ENCODE measurements around the gene LPXN.

The LPXN gene

GRCh38 chr11:58575377-58576020, at the start of gene LPXN:
TSS of gene LPXN (minus strand) at chr11:58575856. CDS start at chr11:58575772, 84 bp downstream.
- DNase-seq: peak; percentile 78

- no peak for DNase-seq
These were observed 49.4 kb upstream of the LPXN start for GRCh38 chr11:58625086-58625485.

- DNase-seq: no peak
These were observed 46.7 kb upstream of the LPXN start, which contains the start of gene CNTF for GRCh38 chr11:58622344-58622743. TSS of gene CNTF (plus strand) at chr11:58622665. CDS start at chr11:58622753, 88 bp downstream.

- no peak for DNase-seq
These were observed 46.1 kb upstream of the LPXN start for GRCh38 chr11:58621586-58622262.

GRCh38 chr11:58617976-58618557, 42.4 kb upstream of the LPXN start:
- DNase-seq: no peak

DNA sequence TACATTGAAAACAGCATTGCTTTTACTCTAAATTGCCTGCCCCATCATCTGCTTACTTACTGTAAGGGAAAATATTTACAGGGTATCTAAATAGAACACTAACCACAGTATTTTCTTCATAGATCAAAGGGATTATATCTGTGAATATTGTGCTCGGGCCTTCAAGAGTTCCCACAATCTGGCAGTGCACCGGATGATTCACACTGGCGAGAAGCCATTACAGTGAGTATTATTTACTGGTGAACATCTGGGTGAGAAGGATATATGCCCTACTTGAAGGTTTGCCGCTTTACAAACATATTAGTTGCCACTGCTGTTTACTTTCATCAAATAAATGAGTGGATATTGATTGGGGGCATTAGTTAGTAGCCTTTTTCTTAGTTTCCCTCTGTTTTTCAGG, 40.9 kb upstream of the LPXN start:
- DNase-seq: no peak

DNA sequence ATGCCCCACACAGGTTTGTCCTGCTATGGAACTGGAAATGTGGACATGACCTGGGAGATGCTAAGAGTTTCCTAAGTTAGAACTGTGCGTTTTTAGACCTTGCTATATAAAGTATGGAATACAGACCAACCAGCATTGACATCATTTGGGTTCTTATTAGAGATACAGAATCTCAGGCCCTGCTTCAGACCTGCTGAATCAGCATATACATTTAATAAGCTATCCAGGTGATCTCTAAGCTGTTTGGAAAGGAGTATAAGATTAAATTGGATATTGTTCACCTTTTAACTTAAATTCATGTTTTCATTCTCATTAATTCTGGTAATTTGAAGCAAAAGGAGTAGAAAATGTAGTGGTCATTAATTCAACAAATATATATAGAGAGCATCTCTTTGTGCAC, 39.9 kb upstream of the LPXN start:
- no peak for DNase-seq

DNA sequence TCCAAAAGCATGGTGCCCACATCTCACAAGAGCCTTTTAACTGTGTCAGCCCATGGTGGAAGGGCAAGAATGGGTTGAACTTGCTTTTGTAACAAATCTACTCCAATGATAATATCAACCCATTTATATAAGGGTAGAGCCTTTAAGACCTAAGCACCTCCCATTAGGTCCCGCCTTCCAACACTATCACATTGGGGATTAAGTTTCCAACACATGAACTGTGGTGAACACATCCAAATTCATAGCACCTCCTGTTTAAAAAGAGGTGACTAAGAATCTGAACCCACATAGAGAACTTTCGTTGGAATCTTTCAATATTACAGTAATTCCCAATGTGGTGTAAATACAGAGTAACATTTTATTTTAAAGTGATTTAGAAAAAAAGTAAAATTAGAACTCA, 37.6 kb upstream of the LPXN start:
- no peak for DNase-seq

GRCh38 chr11:58609723-58610122, 34.1 kb upstream of the LPXN start:
- peak; percentile 22 for DNase-seq

DNA sequence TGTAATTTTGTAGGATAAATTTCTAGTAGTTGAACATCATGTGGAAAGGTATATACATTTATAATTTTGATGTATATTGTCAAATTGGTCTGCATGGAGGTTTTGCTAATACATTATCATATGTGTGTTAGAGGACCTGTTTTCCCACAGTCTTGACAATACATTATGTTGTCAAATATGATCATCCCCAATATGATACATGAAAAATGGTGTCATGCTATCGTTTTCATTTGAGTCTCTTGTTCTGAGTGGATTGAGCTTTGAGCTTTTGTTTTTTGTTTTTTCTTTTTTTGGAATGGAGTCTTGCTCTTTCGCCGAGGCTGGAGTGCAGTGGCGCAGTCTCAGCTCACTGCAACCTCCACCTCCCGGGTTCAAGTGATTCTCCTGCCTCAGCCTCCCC, 32.7 kb upstream of the LPXN start:
- DNase-seq: no peak

DNA sequence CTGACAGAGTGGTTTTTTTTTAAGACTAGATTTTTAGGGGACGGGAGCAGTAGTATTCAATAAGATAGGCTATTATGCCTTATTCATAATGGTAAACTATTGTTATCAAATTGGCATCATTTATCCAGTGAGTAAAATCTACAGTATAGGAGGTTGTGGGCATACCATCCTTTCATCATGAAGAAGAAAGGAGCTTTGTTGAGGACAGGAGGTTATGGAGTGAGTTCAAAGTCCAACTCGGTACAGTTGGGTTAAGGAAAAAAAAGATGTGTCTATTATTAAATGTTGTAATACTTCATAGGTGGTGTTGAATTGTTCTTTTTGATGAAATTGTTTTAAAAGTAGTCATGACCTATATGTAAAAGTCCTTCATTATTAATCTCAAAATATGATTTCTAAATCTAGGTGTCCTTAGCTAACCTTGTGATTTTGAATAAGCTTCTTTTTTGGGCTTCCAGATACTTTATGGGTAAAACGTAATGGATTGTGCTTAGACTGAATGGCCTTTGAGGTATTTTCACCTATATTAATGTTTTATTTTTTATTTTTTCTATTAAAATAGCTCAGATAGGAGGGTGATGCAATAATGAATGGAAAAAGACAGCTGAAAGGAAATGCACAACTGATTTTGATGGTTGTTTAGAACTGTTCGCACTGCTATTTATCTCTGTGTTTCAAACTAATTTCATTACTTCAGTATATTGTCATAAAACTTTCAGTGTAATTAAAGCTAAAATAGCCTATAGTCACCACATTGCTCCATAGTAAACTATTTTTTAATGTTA, 31.5 kb upstream of the LPXN start:
- DNase-seq: no peak

DNA sequence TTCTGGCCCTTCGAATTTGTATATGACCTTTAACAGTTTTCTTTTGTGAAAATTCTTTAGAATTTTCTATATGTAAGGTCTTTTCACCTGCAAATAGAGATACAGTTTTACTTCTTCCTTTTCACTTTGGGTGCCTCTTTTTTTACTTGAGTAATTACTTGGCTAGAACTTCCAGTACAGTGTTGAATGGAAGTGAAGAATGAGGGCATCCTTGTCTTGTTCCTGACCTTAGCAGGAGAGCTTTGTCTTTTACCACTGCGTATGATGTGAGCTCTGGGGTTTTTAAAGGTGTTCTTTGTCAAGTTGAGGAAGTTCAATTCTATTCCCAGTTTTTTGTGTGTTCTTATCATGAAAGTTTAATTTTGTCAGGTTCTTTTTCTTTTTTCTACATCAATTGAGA, 24.9 kb upstream of the LPXN start:
- no peak for DNase-seq

DNA sequence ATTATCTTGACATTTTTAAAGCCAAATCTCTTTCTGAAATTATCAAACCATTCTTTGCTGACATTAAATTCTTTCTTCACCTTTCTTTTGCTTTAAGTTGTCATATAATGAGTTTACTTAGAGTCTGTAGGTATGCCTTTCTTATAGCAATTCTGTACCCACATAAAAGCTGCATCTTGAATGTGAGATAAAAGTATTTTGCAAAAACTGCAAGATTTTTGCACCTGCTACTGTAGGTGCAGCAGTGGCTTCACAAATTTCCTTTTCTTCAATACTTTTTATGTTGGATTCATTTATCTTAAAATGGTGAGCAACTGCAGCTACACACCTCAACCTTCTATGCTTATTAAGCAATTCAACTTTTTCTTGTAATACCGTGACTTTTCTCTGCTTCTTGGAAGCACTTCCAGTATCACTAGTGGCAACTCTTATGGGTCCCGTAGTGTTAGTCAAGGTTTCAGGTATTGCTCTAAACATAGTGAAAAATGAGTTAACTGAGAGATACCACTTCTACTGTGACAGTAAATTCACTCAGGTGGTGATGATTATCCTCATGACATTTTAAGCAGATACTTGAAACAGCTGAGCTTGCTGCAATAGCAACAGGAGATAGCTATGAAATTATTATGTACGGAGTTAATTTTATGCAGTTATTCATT, 22.0 kb upstream of the LPXN start:
- no peak for DNase-seq

GRCh38 chr11:58596621-58597020, 21.0 kb upstream of the LPXN start:
- no peak for DNase-seq

DNA sequence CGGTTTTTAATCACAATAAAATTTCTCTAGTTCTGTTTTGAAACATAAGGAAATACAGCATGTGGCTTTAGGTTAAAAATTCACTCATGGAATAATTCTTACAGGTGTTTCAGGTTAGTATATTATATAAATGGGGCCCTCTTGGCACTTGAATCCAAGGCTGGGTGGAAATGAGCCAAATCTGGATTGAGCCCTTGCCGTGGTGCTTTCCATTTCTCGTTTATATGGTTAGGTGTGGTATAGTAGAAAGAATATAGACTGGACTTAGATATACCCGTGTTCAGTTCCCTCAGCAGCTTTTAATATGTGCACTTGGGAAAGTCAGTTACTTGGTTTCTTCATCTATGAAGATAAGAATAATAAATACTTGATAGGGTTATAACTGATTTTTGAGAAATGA, 19.2 kb upstream of the LPXN start:
- DNase-seq: no peak

DNA sequence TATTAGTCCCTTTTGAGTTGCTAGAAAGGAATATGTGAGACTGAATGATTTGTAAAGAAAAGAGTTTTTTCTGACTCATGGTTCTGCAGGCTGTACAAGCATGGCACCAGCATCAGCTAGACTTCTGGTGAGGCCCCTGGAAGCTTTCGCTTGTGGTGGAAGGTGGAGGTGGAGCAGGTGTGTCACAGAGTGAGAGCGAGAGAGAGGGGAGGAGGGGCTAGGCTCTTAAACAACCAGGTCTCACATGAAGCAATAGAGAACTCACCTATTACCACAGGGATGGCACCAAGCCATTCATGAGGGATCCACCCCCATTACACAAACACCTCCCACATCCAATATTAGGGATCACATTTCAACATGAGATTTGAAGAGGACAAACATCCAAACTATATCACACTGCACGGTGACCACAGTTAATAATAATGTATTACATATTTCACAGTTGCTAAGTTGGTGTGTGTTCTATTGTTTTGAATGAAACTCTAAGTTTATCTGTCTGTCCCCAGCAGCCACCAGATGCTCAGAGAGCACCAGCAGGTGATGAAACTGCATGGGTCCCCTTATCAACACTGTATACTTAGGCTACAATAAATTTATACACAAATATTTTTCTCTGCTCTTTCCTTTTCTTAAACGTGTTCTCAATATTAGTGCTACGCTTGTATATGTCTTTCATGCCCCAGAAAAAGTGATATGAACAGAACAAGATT, 17.3 kb upstream of the LPXN start:
- no peak for DNase-seq

GRCh38 chr11:58591659-58592058, 16.0 kb upstream of the LPXN start:
- no peak for DNase-seq

- no peak for DNase-seq
These were observed 11.3 kb upstream of the LPXN start for GRCh38 chr11:58586998-58587397.

DNA sequence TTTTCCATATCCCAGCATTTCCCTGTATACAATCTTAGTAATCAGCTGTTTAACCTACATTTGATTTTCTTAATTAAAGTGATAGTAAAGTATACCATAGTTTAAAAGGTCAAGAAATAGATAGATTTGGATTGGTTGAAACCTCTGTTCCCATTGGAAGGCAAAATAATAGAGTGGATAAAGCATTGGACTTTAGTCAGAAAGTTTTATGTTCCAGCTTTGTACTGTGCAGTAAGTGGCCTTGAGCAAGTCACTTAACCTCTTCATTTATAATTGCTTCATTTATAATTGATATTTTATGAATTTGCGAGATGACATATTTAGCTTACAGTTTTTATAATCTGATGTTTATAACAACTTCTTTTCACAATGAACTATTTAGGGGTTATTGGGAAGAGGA, 6.8 kb upstream of the LPXN start:
- no peak for DNase-seq

GRCh38 chr11:58580311-58580710, 4.7 kb upstream of the LPXN start:
- no peak for DNase-seq

DNA sequence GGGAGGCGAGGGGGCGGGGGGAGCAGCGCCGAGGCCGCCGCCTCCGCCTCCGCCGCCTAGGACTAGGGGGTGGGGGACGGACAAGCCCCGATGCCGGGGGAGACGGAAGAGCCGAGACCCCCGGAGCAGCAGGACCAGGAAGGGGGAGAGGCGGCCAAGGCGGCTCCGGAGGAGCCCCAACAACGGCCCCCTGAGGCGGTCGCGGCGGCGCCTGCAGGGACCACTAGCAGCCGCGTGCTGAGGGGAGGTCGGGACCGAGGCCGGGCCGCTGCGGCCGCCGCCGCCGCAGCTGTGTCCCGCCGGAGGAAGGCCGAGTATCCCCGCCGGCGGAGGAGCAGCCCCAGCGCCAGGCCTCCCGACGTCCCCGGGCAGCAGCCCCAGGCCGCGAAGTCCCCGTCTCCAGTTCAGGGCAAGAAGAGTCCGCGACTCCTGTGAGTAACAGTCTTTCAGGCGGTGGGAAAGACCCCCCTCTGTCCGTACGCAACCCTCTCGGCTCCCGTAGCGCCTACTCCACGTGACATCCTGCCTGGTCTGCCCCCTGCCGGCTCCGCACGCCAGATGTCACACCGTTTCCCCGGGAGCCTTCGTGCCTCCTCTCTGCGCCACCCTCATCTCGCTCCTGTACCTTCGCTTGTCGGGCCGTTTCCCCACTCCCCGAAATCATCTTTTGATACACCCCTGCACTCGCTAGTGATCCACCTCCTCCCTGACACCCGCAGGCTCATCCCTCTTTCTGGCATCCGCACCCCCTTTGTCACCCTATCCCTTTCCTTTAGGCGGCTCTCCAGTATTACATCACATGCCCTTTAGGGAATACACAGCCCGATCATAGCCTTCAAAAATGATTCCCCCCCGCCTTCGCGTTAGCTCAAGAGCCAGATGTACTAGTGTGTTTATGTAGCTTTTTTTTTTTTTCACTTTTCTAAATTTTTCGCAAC, 3.8 kb upstream of the LPXN start:
- peak; percentile 94 for DNase-seq
